ENCODE measurements around the gene ARF1.

The ARF1 gene

DNA sequence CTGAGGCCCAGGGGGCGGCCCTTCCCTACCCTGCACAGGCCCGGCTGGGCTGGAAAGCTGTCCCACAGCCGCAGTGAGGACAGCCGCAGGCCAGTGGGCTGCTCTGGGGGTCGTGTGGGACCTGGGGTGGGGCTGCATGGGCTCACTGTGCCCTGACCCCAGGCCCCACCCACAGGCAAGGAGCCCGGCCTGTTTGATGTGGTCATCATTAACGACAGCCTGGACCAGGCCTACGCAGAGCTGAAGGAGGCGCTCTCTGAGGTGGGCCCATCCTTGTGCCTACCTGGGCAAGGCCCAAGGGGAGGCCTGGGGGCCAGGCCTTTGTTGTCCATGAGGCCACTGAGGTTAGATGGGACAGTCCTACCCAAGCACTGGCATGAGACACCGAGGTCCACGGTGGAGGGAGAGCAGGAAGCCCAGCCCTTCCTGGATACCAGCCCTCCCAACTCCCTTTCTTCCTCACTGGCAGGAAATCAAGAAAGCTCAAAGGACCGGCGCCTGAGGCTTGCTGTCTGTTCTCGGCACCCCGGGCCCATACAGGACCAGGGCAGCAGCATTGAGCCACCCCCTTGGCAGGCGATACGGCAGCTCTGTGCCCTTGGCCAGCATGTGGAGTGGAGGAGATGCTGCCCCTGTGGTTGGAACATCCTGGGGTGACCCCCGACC lies 65.8 kb downstream of the ARF1 start:
- no peak for DNase-seq (ENCODE audit: low read depth)

Measured in stimulated activated CD8-positive, alpha-beta memory T cell treated with anti-CD3 and anti-CD28 coated beads, Interleukin-12 subunit alpha, Interleukin-12 subunit beta, amount 100 ng/mL, for 4 hours (primary cell).